ENCODE data around the gene DOCK8. TPM values are rescaled to one million over a fixed set of nuclear protein-coding genes. Genes with fewer than 3 reads are reported as not detected.

The DOCK8 gene
- total RNA-seq, 1 experiment from 2014 or later: 1.4 TPM

GRCh38 chr9:223152-223551, 8.5 kb downstream of the DOCK8 start:
- Mint-ChIP-seq H3K27ac (no peak overlapping the region), H3K36me3 (ENCODE audit: insufficient read depth in 1 of 3, low read depth in 3 of 3) (no peaks in the 10 kb centered on the region), H3K4me3 (no peak overlapping the region), H3K27me3 (ENCODE audit: low read depth) (no peaks in the 10 kb centered on the region; the same call in 1 of the 2 replicates), H3K4me1 (peaks cover 11 to 12% of the 10 kb centered on the region in 2 experiments), H3K9me3 (no peaks in the 10 kb centered on the region)
- no peak for TF ChIP-seq CTCF (conservative IDR thresholded peaks at IDR 0.05)
- Histone ChIP-seq H4K91ac (ENCODE audit: insufficient read length, low read depth, low read length) (no peak overlapping the region), H2BK120ac (ENCODE audit: low read depth, low read length, poor library complexity, severe bottlenecking) (no peak overlapping the region), H3K79me2 (ENCODE audit: insufficient read depth, low read length) (no peaks in the 10 kb centered on the region), H4K8ac (replicated peaks; ENCODE audit: insufficient read length, low read depth, low read length) (no peak overlapping the region), H3K23me2 (ENCODE audit: insufficient read length, low read depth, low read length, poor library complexity, severe bottlenecking) (no peaks in the 10 kb centered on the region), H2AK5ac (ENCODE audit: insufficient read length, low read length) (no peak overlapping the region), H2BK20ac (ENCODE audit: low read depth, low read length, poor library complexity, severe bottlenecking) (no peak overlapping the region), H2BK15ac (ENCODE audit: low read depth, low read length) (no peak overlapping the region), H4K5ac (ENCODE audit: insufficient read length, low read depth, low read length) (no peak overlapping the region), H4K20me1 (ENCODE audit: control insufficient read depth, insufficient read depth, insufficient read length) (no peaks in the 10 kb centered on the region), H3T11ph (ENCODE audit: low read length) (no peak overlapping the region), H3K23ac (ENCODE audit: insufficient read length, low read depth, low read length) (no peak overlapping the region), H3K27ac (ENCODE audit: insufficient read length, low read depth, low read length) (no peak overlapping the region), H3K79me1 (ENCODE audit: insufficient read depth, low read depth, low read length, poor library complexity, severe bottlenecking) (no peaks in the 10 kb centered on the region), H3K9me3 (ENCODE audit: control insufficient read depth, low read depth, low read length) (no peaks in the 10 kb centered on the region), H3K4me2 (ENCODE audit: insufficient read depth, insufficient read length, low read length) (no peak overlapping the region), H3K18ac (ENCODE audit: insufficient read length, low read depth, low read length) (no peak overlapping the region), H3K9ac (ENCODE audit: extremely low read depth, insufficient read length, low read length) (no peak overlapping the region), H3K56ac (ENCODE audit: insufficient read length, low read depth, low read length) (no peak overlapping the region), H2BK5ac (ENCODE audit: insufficient read length, low read length) (no peak overlapping the region), H2BK12ac (ENCODE audit: insufficient read length, low read depth, low read length) (no peak overlapping the region), H3K27me3 (ENCODE audit: insufficient read depth, low read length) (no peaks in the 10 kb centered on the region), H3K4me1 (ENCODE audit: insufficient read depth, low read length) (no peaks in the 10 kb centered on the region), H2AFZ (ENCODE audit: low read length) (no peak overlapping the region), H3K14ac (ENCODE audit: insufficient read depth, low read length) (no peak overlapping the region), H3K4ac (ENCODE audit: low read depth, low read length) (no peak overlapping the region)
- no CpG with 5 or more reads among the region's 3 CpGs for WGBS (ENCODE audit: extremely low coverage, insufficient read length, low lambda C conversion rate)
- no peak for DNase-seq
